HCT116 (cell line): Measurements from ENCODE around the gene TMEM132D. TPM values are rescaled to one million over a fixed set of nuclear protein-coding genes. Genes with fewer than 3 reads are reported as not detected.

Source experiments
- ATAC-seq: fragments of 200-7000 bp; cut with Tn5 transposase; 2 replicates; pipeline ENCODE4 v1.9.1; 2020; ENCODE audit warnings: mild to moderate bottlenecking, moderate library complexity
- BruUV-seq: library from RNA; stranded (reverse); fragments of 400-500 nt; replicated peaks from 2 replicates; lab custom pipeline; 2021; lab: Mats Ljungman, UMichigan
- CTCF ChIA-PET: fragments of 300-600 bp; sonication (Branson Sonifier 250); formaldehyde crosslinking; loops from one replicate; lab custom pipeline; 2021; ENCODE audit warnings: antibody characterized with exemption; lab: Charles Lee
- POLR2A ChIA-PET: fragments of 300-600, 350-600 bp; sonication (Branson Sonifier 250); formaldehyde crosslinking; loops from one replicate; lab custom pipeline; 2021; ENCODE audit warnings: antibody characterized with exemption; lab: Charles Lee
- RAD21 ChIA-PET, 2 experiments: fragments of 300-600 bp; sonication (Branson Sonifier 250); formaldehyde crosslinking; loops; one replicate each; lab custom pipeline; 2023; ENCODE audit warnings: low total read pairs in 2 of 2; ENCODE audit not compliant: uncharacterized antibody in 2 of 2, unreplicated experiment in 2 of 2, low non-redundant PET in 1 of 2; lab: Charles Lee
- DNase-seq: peaks from one replicate; pipeline ENCODE4 v3.0.0-alpha.2; 2010; ENCODE audit warnings: low read depth, low spot score
- H2AFZ ChIP-seq: fragments of 200-600 bp; shearing (Covaris generic), sonication (generic); 2 replicates; pipeline ENCODE4 v1.6.1; 2017; ENCODE audit warnings: low read depth, mixed run types, mixed read lengths, antibody characterized with exemption, low read length; ENCODE audit not compliant: poor library complexity, severe bottlenecking
- H3K27ac ChIP-seq: 2 replicates; pipeline ENCODE4 v1.5.1; 2012; ENCODE audit warnings: low read depth, low read length
- H3K27me3 ChIP-seq: fragments of 200-600 bp; sonication (generic); 2 replicates; pipeline ENCODE4 v1.6.1; 2016; ENCODE audit warnings: mixed run types, low read length, mixed read lengths; ENCODE audit not compliant: insufficient read depth
- H3K36me3 ChIP-seq, 2 experiments: fragments of 200-500 bp in 1 of 2; fragments of 200-600 bp in 1 of 2; sonication (Bioruptor generic) in 1 of 2; sonication (generic) in 1 of 2; 2 replicates each; pipeline versions ENCODE4 v1.5.1 to v1.6.1; 2014 to 2016; ENCODE audit warnings: low read length in 2 of 2, inconsistent platforms in 1 of 2, mixed read lengths in 1 of 2, mixed run types in 1 of 2; ENCODE audit not compliant: insufficient read depth in 2 of 2, control insufficient read depth in 1 of 2
- H3K4me1 ChIP-seq, 2 experiments: fragments of 200-600 bp in 1 of 2; sonication (generic) in 1 of 2; 2 replicates each; pipeline versions ENCODE4 v1.5.1 to v1.6.1; 2012 to 2017; ENCODE audit warnings: low read length in 2 of 2, inconsistent platforms in 1 of 2, mild to moderate bottlenecking in 1 of 2, mixed read lengths in 1 of 2, mixed run types in 1 of 2, moderate library complexity in 1 of 2; ENCODE audit not compliant: insufficient read depth in 2 of 2, control insufficient read depth in 1 of 2
- H3K4me2 ChIP-seq: fragments of 200-600 bp; sonication (generic); 2 replicates; pipeline ENCODE4 v1.6.1; 2017; ENCODE audit warnings: mixed run types, low read length, mixed read lengths
- H3K4me3 ChIP-seq, 2 experiments: fragments of 200-600 bp in 1 of 2; sonication (generic) in 1 of 2; replicated peaks in 1 of 2; 2 replicates each; pipeline ENCODE4 v1.5.1; 2011 to 2016; ENCODE audit warnings: low read length in 2 of 2, control low read depth in 1 of 2, low read depth in 1 of 2, mild to moderate bottlenecking in 1 of 2, mixed read lengths in 1 of 2, mixed run types in 1 of 2
- H3K79me2 ChIP-seq: fragments of 200-600 bp; sonication (generic); 2 replicates; pipeline ENCODE4 v1.6.1; 2017; ENCODE audit warnings: mild to moderate bottlenecking, mixed run types, low read length, moderate library complexity, mixed read lengths; ENCODE audit not compliant: insufficient read depth
- H3K9ac ChIP-seq: fragments of 200-600 bp; sonication (generic); 2 replicates; pipeline ENCODE4 v1.6.1; 2016; ENCODE audit warnings: low read length, mixed read lengths
- H3K9me2 ChIP-seq: fragments of 200-600 bp; sonication (generic), shearing (Covaris generic); 2 replicates; pipeline ENCODE4 v1.6.1; 2017; ENCODE audit warnings: mixed run types, mild to moderate bottlenecking, moderate library complexity; ENCODE audit not compliant: insufficient read depth
- H3K9me3 ChIP-seq, 2 experiments: fragments of 200-500 bp in 1 of 2; fragments of 200-600 bp in 1 of 2; sonication (Bioruptor generic) in 1 of 2; sonication (generic) in 1 of 2; 2 replicates each; pipeline ENCODE4 v1.6.1; 2014 to 2017; ENCODE audit warnings: low read length in 2 of 2, mixed read lengths in 2 of 2, inconsistent platforms in 1 of 2, low read depth in 1 of 2, mild to moderate bottlenecking in 1 of 2, mixed run types in 1 of 2, moderate library complexity in 1 of 2; ENCODE audit not compliant: control insufficient read depth in 1 of 2, insufficient read depth in 1 of 2
- H4K20me1 ChIP-seq: fragments of 200-600 bp; sonication (generic), shearing (Covaris generic); 2 replicates; pipeline ENCODE4 v1.6.1; 2017; ENCODE audit warnings: mixed run types, mild to moderate bottlenecking, moderate library complexity; ENCODE audit not compliant: insufficient read depth
- CEBPB ChIP-seq: IDR thresholded peaks from 2 replicates; pipeline ENCODE4 v1.6.1; 2012; ENCODE audit warnings: low read depth
- EZH2phosphoT487 ChIP-seq: fragments of 200-600 bp; IDR thresholded peaks from 2 replicates; pipeline ENCODE4 v1.6.1; 2018; ENCODE audit warnings: antibody characterized with exemption, borderline replicate concordance
- FOSL1 ChIP-seq: IDR thresholded peaks from 2 replicates; pipeline ENCODE4 v1.6.1; 2012; ENCODE audit warnings: low read depth
- JUND ChIP-seq: IDR thresholded peaks from 2 replicates; pipeline ENCODE4 v1.6.1; 2012
- POLR2A ChIP-seq: IDR thresholded peaks from 2 replicates; pipeline ENCODE4 v1.7.0; 2011; ENCODE audit warnings: borderline replicate concordance; ENCODE audit not compliant: insufficient read depth, insufficient read length; ENCODE audit errors: extremely low read depth
- POLR2AphosphoS5 ChIP-seq: IDR thresholded peaks from 2 replicates; pipeline ENCODE4 v1.6.1; 2011; ENCODE audit warnings: mild to moderate bottlenecking, low read depth, low read length, moderate library complexity
- RAD21 ChIP-seq: IDR thresholded peaks from 2 replicates; pipeline ENCODE4 v1.6.1; 2012; ENCODE audit warnings: low read depth, mild to moderate bottlenecking
- TCF7L2 ChIP-seq: IDR thresholded peaks from 2 replicates; pipeline ENCODE4 v1.7.0; 2011; ENCODE audit warnings: borderline replicate concordance, inconsistent platforms; ENCODE audit not compliant: insufficient read depth, insufficient read length; ENCODE audit errors: extremely low read depth
- YY1 ChIP-seq: IDR thresholded peaks from 2 replicates; pipeline ENCODE4 v1.6.1; 2011; ENCODE audit warnings: low read length, low read depth, moderate library complexity, mild to moderate bottlenecking; ENCODE audit not compliant: insufficient replicate concordance; ENCODE audit errors: extremely low read depth
- ZNF274 ChIP-seq: fragments of 200-500 bp; sonication (Bioruptor generic); IDR thresholded peaks from 2 replicates; pipeline ENCODE4 v1.6.1; 2014; ENCODE audit warnings: mild to moderate bottlenecking, low read depth, low read length, inconsistent platforms
- intact Hi-C: fragments of 100-400 bp; cut with micrococcal nuclease; formaldehyde crosslinking; loops from 2 replicates; pipeline ENCODE4 v1.10.0; 2022
- total RNA-seq: library from RNA; stranded (reverse); gene quantifications from one replicate; pipeline ENCODE4 v1.2.1, GENCODE V29; 2021; ENCODE audit not compliant: unreplicated experiment
- TF ChIP-seq, protein P1 (sequence below): IDR thresholded peaks from 2 replicates; pipeline ENCODE4 v1.6.1; 2011; ENCODE audit warnings: mild to moderate bottlenecking, low read length, moderate library complexity; ENCODE audit not compliant: insufficient replicate concordance; ENCODE audit errors: extremely low read depth
- TF ChIP-seq, protein P2 (sequence below): IDR thresholded peaks from 2 replicates; pipeline ENCODE4 v1.6.1; 2012; ENCODE audit warnings: low read depth
- TF ChIP-seq, protein P3 (sequence below): IDR thresholded peaks from 2 replicates; pipeline ENCODE4 v1.6.1; 2012

The TMEM132D gene
- total RNA-seq, 1 experiment from 2014 or later: not detected

DNA sequence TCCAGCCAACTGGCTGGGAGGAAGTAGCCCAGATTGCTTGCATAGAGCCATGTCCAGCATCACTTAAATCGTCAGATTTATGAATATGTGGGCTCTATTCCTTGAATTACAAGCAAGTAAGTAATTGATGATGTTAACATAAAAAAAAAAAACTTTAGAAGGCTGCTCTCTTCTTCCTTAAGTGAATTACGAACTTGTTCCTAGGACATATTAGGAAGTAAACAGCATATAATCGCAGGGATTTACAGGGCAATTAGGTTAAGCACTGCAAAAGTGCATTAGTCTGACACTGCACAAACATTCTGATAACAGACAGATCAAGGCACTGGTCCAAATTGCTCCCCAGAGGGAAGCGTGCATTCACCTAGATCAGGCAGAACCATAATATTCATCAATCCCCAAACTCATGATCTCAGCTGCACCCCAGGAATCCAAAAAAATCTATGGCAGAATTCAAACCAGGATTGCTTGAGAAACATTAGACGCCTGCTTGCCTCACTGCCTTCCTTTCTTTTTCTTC lies 293.2 kb downstream of the TMEM132D start:
- no TSS peak for BruUV-seq
- CTCF ChIA-PET: no interaction called here
- Histone ChIP-seq H3K4me3 (no peak overlapping the region), H3K4me1 (no peaks in the 10 kb centered on the region), H3K36me3 (no peaks in the 10 kb centered on the region), H3K4me2 (no peak overlapping the region), H3K9me2 (no peaks in the 10 kb centered on the region), H4K20me1 (no peaks in the 10 kb centered on the region), H3K27ac (no peak overlapping the region), H2AFZ (no peak overlapping the region)
- POLR2A ChIA-PET: no interaction called here
- RAD21 ChIA-PET: no interaction called here
- no peak for TF ChIP-seq ZNF274
- TF ChIP-seq CEBPB: no peak
- no peak for TF ChIP-seq RAD21
- no peak for TF ChIP-seq TCF7L2
- TF ChIP-seq, protein P1, sequence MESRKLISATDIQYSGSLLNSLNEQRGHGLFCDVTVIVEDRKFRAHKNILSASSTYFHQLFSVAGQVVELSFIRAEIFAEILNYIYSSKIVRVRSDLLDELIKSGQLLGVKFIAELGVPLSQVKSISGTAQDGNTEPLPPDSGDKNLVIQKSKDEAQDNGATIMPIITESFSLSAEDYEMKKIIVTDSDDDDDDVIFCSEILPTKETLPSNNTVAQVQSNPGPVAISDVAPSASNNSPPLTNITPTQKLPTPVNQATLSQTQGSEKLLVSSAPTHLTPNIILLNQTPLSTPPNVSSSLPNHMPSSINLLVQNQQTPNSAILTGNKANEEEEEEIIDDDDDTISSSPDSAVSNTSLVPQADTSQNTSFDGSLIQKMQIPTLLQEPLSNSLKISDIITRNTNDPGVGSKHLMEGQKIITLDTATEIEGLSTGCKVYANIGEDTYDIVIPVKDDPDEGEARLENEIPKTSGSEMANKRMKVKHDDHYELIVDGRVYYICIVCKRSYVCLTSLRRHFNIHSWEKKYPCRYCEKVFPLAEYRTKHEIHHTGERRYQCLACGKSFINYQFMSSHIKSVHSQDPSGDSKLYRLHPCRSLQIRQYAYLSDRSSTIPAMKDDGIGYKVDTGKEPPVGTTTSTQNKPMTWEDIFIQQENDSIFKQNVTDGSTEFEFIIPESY: no peak
- TF ChIP-seq, all 23 proteins: peak for 0
- Histone ChIP-seq H3K79me2 (no peaks in the 10 kb centered on the region), H3K9me3 (peaks cover 21 to 24% of the 10 kb centered on the region in 2 experiments; a peak in 2 of 4 replicates), H3K27me3 (no peaks in the 10 kb centered on the region), H3K9ac (no peak overlapping the region)
- intact Hi-C loops: no loop called here
- no peak for DNase-seq
- ATAC-seq: no peak

DNA sequence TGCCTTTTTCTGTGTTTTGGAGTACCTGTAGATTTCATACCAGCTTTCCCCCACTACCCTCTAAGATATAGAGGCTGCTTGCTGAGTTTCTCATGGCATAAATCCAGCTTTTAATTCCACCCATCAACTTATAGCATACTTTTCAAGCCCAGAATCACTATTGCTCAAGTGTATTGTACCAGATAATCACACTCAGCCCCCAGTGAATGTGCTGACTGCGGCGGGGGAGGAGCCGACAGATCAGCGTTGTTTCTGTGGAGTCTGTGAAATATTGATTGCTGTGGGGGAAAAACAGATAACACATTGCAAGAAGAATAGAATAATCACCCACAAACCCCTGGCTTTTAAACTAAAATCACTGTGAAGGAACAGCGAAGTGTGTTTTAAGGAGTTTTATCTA lies 296.1 kb downstream of the TMEM132D start:
- Histone ChIP-seq H3K4me1 (no peaks in the 10 kb centered on the region), H3K9me3 (peaks cover 14 to 23% of the 10 kb centered on the region in 2 experiments; a peak in 2 of 4 replicates), H2AFZ (no peak overlapping the region), H3K36me3 (no peaks in the 10 kb centered on the region), H3K9me2 (no peaks in the 10 kb centered on the region), H4K20me1 (no peaks in the 10 kb centered on the region), H3K79me2 (no peaks in the 10 kb centered on the region), H3K4me3 (no peak overlapping the region), H3K27ac (no peak overlapping the region), H3K4me2 (no peak overlapping the region), H3K27me3 (no peaks in the 10 kb centered on the region), H3K9ac (no peak overlapping the region)
- intact Hi-C loops: no loop called here
- ChIA-PET CTCF (no interaction called here), RAD21 (no interaction called here), POLR2A (no interaction called here)
- BruUV-seq: no TSS peak
- DNase-seq: no peak
- no peak for ATAC-seq
- TF ChIP-seq POLR2A (no peak), POLR2AphosphoS5 (no peak), JUND (no peak), CEBPB (no peak), FOSL1 (no peak), YY1 (no peak), EZH2phosphoT487 (no peak)
- TF ChIP-seq, protein P2, sequence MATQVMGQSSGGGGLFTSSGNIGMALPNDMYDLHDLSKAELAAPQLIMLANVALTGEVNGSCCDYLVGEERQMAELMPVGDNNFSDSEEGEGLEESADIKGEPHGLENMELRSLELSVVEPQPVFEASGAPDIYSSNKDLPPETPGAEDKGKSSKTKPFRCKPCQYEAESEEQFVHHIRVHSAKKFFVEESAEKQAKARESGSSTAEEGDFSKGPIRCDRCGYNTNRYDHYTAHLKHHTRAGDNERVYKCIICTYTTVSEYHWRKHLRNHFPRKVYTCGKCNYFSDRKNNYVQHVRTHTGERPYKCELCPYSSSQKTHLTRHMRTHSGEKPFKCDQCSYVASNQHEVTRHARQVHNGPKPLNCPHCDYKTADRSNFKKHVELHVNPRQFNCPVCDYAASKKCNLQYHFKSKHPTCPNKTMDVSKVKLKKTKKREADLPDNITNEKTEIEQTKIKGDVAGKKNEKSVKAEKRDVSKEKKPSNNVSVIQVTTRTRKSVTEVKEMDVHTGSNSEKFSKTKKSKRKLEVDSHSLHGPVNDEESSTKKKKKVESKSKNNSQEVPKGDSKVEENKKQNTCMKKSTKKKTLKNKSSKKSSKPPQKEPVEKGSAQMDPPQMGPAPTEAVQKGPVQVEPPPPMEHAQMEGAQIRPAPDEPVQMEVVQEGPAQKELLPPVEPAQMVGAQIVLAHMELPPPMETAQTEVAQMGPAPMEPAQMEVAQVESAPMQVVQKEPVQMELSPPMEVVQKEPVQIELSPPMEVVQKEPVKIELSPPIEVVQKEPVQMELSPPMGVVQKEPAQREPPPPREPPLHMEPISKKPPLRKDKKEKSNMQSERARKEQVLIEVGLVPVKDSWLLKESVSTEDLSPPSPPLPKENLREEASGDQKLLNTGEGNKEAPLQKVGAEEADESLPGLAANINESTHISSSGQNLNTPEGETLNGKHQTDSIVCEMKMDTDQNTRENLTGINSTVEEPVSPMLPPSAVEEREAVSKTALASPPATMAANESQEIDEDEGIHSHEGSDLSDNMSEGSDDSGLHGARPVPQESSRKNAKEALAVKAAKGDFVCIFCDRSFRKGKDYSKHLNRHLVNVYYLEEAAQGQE: no peak
- TF ChIP-seq, protein P3, sequence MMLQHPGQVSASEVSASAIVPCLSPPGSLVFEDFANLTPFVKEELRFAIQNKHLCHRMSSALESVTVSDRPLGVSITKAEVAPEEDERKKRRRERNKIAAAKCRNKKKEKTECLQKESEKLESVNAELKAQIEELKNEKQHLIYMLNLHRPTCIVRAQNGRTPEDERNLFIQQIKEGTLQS: no peak
